Dermis microvascular lymphatic vessel endothelial cell (primary cell): ENCODE results near the gene CYFIP1. TPM values are rescaled to one million over a fixed set of nuclear protein-coding genes. Genes with fewer than 3 reads are reported as not detected.

Experiments
- DNase-seq, 2 donors: peaks; one replicate each; pipeline versions ENCODE4 v3.0.0 to v3.0.0-alpha.2; 2010; ENCODE audit warnings: low read depth in 2 of 2
- total RNA-seq: library from RNA; depleted of rRNA; stranded (reverse); fragments of >200 nt; gene quantifications from 2 replicates; pipeline ENCODE4 v1.2.1, GENCODE V29; 2014

CYFIP1 gene
- total RNA-seq, 1 donor from 2014 or later, result 78.9 TPM

DNA sequence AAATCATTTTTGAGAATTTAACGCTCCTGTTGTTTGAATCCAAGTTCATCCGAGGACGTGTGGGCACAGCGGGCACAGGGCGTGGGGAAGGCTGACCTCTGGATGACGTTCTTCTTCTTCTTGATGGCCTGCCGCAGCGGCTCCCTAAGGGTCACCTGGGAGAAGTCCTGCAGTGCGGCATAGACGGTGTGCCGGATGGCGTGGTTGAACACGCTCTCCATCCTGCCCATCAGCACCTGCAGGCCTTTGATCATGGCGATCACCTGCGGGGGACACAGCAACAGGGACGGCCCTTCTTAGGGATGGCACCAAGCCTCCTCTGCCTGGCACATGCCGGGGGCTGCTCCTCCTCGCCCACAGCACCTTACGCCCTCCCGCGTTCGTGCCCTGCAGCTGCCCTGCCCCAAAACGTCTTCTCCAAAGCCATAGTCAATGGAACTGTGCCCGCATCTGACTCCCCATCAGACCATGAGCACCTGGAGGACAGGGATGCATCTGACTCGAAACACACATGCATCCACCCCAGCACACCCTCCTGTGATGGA lies 61.5 kb downstream of the CYFIP1 start:
- DNase-seq, result no peak

DNA sequence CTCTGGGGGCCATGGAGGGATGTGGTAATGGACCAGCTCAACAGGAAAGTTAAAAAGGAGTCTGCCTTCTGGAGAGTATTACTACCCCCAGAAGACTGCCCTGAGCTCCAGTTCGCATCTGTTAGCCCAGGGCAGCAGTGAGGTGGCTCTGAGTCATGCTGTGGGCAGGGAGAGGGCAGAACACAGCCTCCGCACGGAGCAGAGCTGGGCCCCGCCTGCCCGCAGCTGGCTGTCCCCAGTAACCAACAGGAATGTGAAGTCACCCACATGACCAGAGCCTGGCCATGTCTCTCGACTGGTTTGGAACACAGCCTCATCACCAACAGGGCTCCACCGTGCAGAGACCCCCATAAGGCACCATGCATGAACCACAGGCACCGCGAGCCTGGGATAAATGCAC lies 62.1 kb downstream of the CYFIP1 start:
- no peak for DNase-seq

DNA sequence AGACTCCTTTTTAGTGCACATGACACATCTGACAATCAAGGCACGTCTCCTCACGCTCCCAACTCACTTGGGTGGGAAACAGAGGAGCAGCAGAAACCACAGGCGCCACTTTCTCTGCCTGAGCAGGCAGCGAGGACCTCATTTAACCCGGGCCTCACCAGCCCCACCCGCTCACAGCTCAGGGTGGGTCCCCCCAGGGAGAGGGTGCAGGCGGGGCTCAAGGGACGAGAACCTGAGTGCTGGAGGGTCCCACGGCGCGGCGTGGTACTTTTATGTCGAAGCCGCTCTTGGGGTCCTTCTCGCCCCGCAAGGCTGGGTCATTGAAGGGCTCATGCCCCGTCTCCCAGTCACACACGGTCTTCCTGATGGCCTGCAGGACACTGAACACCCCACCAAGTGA lies 62.6 kb downstream of the CYFIP1 start:
- DNase-seq, result no peak

DNA sequence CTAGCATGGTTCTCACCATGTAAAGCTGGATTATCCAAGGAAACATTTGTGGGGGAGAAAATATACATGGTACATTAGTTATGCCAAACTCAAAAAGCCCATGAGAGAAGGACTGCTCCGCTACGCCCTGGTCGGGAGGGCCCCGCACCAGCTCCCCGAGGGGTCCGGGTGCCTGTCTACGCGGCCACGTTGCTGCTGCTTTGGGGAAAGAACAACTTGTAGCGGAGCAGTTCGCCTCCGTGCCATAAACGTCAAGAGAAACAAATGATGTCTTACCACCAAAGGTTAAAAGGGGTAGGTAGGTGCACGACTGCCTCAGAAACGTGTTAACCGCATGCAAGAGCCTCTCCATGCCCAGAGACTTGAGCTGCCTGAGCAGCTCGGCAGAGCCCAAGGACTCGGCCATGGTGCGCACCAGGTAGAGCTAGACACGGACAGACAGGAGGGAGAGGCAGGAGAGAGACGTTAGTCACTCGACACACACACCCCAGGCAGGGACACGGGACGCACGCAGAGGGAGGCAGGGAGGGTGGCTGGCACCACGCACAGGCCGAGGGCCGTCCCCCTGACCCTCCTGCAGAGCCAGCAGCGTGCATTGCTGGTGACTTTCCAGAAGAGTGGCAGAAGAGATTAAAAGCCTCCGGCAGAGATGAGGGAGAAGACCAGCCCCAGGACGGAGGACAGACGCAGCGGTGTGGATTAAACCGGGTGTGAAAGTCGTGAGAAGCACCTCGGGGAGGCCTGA lies 63.4 kb downstream of the CYFIP1 start:
- no peak for DNase-seq

DNA sequence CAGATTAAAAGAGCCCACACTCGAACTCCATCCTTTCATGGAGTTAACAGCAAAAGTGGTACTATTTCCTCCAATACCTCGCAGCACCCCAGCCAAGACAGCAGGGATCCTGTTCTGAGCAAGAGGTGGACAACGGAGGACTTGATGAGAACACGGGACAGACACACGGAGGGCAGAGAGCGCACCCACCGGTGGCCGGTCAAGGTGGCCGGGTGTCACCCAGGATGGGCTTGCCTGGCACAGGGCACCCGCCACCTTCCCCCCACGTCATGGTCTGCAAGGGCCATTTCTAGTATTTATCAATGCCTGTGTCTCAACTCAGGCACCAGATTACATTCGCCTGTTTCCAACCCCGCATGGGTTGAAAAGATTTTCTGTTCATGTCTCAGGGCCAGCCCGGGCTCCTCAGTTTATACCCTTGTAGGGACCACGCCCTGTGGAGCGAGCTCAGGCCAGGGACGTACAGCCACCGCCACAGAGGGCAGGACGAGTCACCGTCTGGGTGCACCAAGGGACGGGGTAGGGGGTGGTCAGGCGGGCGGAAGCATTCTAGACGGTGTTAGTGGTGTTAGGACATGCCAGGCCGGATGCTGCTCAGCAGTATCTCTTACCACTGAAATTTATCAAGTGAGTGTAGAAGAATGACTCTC lies 64.2 kb downstream of the CYFIP1 start:
- no peak for DNase-seq

DNA sequence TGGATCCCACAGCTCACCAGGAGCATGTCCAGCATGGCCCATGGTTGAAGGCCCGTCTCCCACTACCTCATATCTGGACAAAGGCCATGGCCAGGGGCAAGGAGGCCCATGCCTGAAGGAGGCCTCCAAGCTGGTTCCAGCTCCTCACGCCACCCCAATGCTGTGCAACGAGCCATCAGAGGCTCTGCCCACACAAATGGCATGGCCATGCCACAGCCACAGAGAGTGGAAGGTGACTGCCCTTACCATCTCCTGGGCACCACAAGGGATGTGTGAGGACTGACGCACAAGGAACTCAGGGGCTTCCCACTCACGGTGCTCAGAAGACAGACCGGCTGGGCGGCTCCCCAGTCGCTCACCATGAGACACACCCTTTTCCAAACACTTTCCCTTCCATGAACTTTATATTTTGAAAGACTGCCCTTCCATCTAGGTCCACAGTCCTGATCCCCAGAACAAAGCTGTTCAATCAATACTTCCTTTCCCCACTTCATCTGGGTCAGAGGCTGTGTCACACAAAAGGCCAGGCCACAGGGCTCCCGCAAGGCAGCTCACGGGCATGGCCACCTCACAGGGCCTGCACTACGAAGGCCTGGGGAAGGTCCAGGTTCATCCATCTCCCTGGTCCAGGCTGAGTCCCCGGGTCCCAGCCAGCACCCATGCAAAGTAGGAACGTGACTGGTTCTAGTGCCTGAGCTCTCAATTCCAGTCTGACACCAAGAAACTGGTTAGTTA lies 66.4 kb downstream of the CYFIP1 start:
- no peak for DNase-seq

DNA sequence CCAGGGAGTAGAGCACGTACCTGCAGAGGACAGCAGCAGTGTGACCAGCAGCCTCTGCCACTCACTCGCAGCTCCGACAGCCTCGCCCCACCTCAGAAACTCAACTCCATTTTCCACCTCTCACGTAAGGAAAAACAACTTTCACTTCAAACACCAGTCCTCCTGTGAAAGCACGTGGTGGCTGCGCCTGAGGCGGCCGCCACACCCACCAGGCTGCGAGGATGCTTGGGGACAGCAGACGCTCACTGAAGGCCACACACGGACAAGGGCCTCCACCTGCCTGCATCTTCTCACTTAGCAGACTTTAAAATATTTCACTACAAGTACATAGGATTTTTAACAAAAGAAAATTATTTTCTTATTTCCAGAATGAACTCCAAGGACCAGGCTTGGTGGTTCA lies 67.9 kb downstream of the CYFIP1 start:
- no peak for DNase-seq

DNA sequence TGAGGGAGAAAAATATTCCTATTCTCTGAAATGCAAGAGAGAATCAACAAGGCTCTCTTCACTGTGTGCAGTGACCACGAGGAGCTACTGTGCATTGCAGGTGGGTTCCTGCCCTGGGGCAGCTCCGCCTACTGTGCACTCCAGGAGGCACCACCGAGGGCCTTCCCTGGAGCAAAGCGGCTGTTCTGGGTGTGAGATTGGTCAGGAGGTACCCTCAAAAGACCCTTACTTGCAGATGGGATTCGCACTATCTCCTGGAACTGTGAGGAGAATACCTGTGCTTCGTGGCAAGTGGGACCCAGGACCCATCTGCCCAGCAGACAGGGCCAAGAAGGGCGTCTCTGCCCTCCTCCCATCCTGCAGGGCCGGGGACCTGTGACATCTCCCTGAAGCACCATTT lies 68.9 kb downstream of the CYFIP1 start:
- DNase-seq, result no peak

DNA sequence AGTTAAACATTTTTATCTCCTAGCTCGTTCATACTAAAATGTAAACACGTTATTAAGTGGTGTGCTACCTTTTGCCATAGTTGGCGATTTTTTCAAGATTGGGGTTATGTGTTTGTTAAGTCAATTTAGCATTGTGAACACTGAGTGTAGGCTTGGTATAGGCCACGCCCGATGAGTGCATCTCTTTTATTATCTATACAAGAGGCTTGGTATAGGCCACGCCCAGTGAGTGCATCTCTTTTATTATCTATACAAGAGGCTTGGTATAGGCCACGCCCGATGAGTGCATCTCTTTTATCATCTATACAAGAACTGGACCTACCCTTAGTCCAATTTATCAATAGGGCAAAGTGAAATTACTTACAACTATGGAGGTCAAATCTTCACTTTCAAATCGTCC lies 71.3 kb downstream of the CYFIP1 start:
- no peak for DNase-seq

DNA sequence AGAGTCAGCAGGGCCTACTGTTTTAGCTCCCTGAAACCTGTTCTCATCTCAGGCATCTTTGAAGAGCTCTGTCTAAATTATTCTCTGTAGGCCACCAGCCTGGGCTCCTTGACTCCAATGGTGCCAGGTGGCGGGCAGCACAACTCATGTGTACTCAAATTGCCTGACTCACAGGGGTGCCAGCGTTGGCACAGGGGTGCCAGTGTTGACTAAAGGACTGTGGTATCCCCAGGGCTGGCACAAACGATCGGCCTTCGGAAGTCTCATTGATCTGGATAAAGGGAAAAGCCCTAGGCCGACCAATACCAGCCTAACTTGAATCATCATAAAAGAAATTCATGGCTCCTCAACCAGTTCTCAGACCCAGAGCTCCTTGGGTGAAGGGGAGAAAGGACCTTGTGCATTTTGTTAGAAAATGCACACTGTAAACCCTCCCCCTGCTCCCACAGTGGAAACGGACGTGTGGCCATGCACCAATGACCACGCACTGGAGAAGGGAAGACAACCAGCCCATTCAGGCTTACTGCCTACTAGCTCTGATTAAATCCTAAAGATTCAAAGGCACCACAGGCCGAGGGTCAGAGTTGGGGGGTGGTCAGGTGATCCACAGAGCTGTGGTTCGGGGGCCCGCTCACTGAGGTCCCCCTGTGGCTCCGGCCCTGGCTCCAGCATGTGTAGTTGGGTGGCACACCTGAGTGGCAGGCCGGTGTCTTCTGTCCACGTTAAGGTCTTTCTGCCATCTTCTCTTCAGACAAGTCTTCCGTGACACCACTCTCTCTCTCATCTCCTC lies 72.8 kb downstream of the CYFIP1 start:
- no peak for DNase-seq

DNA sequence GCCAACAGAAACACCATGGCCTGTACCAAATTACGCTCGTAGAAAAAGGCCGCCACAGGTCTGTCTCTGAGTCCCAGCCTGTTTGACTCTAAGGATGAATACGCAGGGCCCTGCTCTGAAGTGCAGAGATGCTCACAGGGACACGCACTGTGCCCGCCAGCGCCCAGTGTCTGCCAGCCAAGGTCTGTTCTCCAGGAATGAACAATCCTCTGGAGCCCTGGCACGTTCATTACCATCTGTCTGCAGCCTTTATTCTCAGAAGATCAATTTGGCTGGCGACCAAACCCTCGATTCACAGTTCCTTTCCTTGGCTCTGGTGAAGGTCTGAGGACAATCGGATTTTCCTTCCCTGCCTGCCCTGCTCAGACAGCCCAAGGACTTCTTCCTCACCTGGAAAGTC lies 75.4 kb downstream of the CYFIP1 start:
- DNase-seq, result no peak

DNA sequence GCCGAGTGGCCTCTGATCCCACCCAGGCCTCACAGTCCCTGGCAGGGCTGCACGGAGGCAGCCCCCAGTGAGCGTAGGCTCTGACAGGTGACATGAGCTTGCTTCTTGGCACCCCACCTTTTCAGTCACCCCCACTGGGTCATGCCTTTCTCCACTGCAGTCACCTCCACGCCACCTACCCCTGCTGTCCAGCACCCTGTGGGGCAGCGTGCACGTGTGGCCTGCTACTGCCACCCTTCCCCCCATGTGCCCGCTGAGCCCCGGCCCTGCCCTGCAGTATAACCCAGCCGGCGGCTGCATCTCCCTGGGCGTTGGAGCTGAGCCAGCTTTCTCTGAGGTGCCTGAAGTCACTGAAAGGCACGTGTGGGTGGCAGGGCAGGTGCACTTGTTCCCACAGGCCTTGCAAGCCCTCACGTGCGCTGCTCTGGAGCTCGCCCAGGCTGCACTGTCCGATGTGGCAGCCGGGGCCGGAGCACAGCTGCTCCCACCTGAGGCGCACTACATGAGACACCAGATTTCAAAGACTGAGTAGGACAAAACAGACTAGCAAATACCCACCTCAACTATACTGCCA lies 76.1 kb downstream of the CYFIP1 start:
- no peak for DNase-seq

DNA sequence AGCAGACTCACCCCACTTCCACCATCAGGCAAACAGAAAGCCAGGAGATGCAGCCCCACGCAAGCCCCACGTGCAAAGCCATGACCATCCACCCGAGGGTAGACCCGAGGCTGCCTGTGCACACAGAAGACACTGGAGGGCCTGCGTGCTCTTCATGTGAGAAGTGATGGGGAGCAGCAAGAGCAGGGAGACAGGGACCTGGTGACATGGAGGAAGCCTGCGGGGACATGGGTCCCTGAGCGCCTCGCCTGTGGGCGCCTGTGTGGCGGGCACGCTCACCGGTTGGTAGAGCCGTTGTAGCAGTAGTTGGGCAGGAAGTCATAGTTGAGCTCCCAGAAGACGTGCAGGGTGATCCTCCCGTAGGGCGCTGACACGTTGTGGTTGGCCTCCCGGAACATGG lies 76.7 kb downstream of the CYFIP1 start:
- DNase-seq, result no peak

DNA sequence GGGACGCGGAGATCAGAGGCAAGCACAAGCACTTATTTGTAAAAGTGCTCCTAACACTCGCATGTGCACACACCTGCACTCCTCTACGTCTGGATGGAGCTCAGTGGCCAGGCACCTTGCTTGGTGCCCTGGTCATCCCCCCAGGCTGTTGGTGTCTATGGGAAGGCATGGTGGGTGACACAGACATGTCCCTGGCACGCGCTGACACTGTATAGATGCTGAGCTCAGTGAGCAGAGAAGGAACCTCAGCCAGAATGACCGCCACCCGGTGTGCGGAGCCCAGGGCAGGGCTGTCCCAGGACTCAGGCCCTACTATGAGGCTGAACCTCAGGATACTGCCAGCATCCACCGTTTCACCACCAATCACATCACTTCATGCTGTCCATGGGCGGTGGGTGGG lies 77.2 kb downstream of the CYFIP1 start:
- no peak for DNase-seq

DNA sequence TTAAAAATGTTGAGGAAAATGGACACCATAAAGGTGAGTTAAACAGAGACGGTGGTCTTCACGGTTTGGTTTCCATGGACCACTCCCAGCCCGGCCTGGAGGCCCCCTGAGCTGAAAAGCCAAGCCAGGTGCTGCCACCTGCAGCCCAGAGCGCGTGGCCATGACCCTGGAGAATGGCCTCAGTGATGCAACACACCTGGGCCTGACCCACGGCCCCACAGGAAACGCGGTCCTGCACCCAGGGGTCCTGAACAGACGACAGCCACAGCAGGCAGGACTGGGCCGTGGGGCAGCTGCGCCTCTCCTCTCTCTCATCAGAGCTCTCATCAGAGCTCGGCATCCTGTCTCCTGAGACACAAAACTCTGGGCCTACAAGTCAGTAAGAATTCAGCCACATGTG lies 77.6 kb downstream of the CYFIP1 start:
- DNase-seq, result no peak

DNA sequence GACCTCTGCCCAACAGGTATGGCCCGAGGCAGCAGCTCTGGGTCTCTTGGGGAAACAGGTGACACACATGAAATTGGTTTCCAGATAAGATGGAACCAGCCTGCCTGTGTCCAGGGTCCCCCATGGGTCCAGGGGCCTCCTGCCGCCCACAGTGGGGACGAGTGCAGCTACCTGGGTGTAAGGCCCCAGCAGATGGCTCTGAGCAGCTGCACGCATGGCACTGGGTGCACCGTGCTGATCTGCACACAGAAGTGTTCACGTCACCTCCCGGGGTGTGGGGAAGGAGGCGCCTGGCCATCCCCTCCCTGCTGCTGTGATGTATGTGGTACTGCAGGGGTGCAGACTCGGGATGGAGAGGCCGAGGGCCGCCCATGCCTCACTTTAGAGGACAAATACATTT lies 78.1 kb downstream of the CYFIP1 start:
- no peak for DNase-seq

DNA sequence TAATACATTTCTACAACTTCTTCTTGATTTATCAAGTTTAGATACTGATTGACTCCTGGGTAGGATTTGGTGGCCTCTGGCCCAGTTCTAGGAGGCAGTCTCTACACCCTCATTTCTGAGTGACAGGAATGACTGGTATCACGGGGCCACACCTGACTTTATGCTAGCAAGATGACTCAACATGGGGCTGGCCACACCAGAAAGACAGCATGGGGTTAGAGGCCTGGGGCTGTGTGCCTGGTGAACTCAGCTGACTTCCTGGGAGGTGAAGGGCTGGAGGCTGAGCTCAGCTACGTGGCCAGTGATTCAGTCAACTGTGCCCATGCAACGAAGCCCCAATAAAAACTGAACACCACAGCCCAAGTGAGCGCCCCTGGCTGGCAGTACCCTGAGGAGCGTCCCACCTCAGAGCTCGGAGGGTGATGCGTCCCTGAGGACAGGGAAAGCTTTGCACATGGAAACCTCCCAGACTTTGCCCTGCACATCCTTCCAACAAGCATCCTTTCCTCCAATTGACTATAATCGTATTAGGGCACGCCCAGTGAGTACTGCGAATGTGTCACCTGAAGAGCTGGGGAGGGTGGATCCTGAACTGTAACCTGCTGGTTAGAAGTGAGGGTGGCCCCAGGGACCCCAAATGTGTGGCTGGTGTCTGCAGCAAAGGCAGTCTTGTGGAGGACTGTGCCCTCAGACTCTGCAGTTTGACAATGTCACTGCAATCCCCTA lies 84.5 kb downstream of the CYFIP1 start:
- DNase-seq, result no peak

DNA sequence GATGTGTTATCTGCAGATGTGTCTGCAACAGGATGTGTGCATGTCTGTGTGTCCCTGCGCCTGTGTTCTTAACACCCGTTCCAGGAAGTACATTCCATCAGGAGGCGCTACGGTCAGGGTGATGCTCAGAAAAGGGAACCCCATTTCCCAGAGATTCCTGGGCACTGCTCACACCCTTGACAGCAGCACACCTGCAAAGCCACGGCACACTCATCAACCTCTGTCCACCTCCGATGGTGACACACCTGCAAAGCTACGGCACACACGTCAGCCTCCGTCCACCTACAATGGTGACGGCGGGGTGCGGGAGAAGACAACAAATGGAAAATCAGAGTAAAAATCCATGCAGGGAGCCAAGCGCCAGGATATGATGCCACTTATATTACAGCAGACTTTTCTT lies 86.3 kb downstream of the CYFIP1 start:
- no peak for DNase-seq

DNA sequence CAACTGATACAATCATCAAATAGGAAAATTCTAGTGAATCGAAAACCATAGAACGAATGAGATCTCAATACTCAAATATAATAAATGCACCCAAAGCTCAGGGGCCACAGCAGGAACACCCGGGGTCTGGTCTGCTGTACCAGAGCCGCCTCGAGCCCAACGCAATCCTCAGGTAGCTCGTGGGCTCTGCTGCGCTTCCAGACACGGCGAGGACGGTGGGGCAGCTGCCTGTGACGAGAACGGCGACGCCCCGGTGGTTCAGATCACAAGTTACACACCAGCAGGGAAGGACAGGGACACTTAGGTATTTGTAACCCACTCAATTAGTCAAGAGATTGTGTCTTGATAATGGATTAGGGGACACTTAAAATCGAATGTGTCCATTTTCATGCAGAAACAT lies 87.1 kb downstream of the CYFIP1 start:
- no peak for DNase-seq

DNA sequence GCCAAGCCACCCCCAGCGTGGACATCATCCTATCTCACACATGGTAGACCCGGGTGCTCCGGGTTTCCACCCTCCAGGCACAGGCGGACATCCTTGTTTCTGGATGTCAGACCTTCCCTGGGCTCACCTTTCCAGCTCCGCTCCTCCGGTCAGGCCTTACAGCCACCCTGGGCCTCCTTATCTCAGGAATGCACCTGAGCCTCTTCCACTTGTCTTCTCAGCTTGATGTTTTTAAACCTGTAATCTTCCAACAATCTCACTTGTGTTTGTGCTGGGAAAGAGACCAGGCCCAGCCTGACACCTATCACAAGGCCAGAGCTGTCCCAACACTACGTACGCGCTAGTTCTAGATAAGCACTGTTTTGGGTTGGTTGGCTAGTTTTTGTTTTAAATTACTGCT lies 87.8 kb downstream of the CYFIP1 start:
- no peak for DNase-seq
